Measurements from ENCODE around the gene MMEL1.
A peak's percentile ranks its signal among the peaks of the same experiment; 100 is the strongest.

Gene MMEL1

DNA sequence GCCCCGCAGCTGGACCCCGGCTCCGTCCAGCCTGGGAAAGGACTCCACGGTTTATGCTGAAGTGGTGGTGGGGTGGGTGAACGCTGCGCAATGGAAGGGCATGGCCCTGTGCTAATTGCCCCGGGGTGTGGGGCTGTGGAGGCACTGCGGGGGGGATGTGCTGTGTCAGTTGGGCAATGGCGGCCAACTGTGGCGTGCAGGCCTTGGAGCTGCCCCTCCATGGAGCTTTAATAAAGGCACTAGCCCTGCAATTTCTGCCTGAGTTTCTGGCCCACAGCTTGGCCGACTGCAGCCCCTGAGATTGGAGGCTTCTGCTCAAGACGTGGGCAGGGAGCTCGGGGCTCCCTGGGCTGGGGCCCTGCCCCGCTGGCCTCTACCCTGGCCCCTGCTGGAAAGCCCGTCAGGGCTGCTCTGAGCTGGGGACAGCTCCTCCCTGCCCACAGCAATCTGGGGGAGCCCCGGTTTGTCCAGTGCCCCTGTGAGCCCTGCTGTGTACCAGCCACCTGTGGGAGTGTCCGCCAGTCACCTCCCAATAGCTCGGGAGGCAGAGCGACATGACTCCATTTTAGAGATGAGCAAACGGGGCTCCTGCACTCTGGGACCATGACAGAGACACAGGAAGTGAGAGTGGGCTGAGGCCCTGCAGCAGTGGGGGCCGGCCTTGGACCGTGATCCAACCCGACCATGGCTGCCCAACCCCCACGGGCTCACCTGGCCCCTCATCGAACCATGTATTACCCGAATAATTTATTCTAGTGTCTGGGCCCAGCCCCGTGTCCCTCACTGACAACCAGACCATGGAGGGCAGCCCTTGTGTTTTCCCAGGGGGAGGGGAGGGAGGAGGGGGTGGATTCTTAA lies 85.4 kb downstream of the MMEL1 start:
- Histone ChIP-seq H2BK5ac (ENCODE audit: low read depth, low read length, poor library complexity, severe bottlenecking) (no peak overlapping the region), H4K8ac (ENCODE audit: low read length) (peak overlapping the region; percentile 71), H3K36me3 (ENCODE audit: control insufficient read depth in 1 of 2, insufficient read depth in 2 of 2, low read depth in 1 of 2, low read length in 2 of 2) (no peaks in the 10 kb centered on the region), H2BK12ac (ENCODE audit: low read length in 2 of 2) (peak overlapping the region; percentile 37 to 59), H3K9ac (ENCODE audit: low read length) (no peak overlapping the region), H2BK120ac (ENCODE audit: low read depth, low read length) (no peak overlapping the region), H3K4me1 (ENCODE audit: control insufficient read depth, insufficient read depth, low read depth, low read length) (peaks cover 55% of the 10 kb centered on the region), H3K4ac (ENCODE audit: low read depth in 1 of 2, low read length in 2 of 2) (peak overlapping the region in 1 of 2 experiments; percentile 30), H3K9me3 (ENCODE audit: control insufficient read depth, low read length) (no peaks in the 10 kb centered on the region), H3K4me2 (ENCODE audit: low read length, poor library complexity, severe bottlenecking) (peak overlapping the region; percentile 85), H2BK15ac (ENCODE audit: low read depth, poor library complexity, severe bottlenecking) (no peak overlapping the region), H3K4me3 (ENCODE audit: insufficient read depth in 1 of 2, low read depth in 1 of 2, low read length in 2 of 2) (peak overlapping the region in 1 of 2 experiments; percentile 55), H3K27me3 (ENCODE audit: control insufficient read depth in 1 of 2, insufficient read depth in 1 of 2, low read length in 2 of 2) (peaks cover 0 to 10% of the 10 kb centered on the region in 2 experiments), H3K18ac (ENCODE audit: low read depth in 1 of 2, low read length in 2 of 2) (peak overlapping the region; percentile 59 to 61), H3K14ac (ENCODE audit: low read length in 2 of 2) (peak overlapping the region in 1 of 2 experiments; percentile 71), H3K79me1 (replicated peaks; ENCODE audit: low read length, poor library complexity, severe bottlenecking) (no peaks in the 10 kb centered on the region), H2AFZ (ENCODE audit: low read depth, low read length) (peak overlapping the region; percentile 57), H4K91ac (ENCODE audit: low read length) (peak overlapping the region; percentile 60), H3K27ac (ENCODE audit: low read length, poor library complexity, severe bottlenecking) (peak overlapping the region; percentile 55), H2AK5ac (ENCODE audit: low read length, severe bottlenecking) (no peak overlapping the region), H3K23ac (ENCODE audit: low read length in 2 of 2) (peak overlapping the region in 1 of 2 experiments; percentile 35)
- WGBS: 20% methylated on average over 24 of the region's 27 CpGs
- no peak for DNase-seq

GRCh38 chr1:2546515-2547209 lies 86.2 kb downstream of the MMEL1 start:
- Histone ChIP-seq H4K8ac (ENCODE audit: low read length) (peak overlapping the region; percentile 71), H4K91ac (ENCODE audit: low read length) (peak overlapping the region; percentile 60), H3K27ac (ENCODE audit: low read length, poor library complexity, severe bottlenecking) (no peak overlapping the region), H3K4ac (ENCODE audit: low read depth in 1 of 2, low read length in 2 of 2) (peak overlapping the region in 1 of 2 experiments; percentile 81), H3K4me3 (ENCODE audit: insufficient read depth in 1 of 2, low read depth in 1 of 2, low read length in 2 of 2) (peak overlapping the region; percentile 55 to 66), H2BK5ac (ENCODE audit: low read depth, low read length, poor library complexity, severe bottlenecking) (no peak overlapping the region), H3K4me1 (ENCODE audit: control insufficient read depth, insufficient read depth, low read depth, low read length) (peaks cover 58% of the 10 kb centered on the region), H2BK15ac (ENCODE audit: low read depth, poor library complexity, severe bottlenecking) (peak overlapping the region; percentile 94), H2AFZ (ENCODE audit: low read depth, low read length) (peak overlapping the region; percentile 84), H2AK5ac (ENCODE audit: low read length, severe bottlenecking) (no peak overlapping the region), H2BK12ac (ENCODE audit: low read length in 2 of 2) (peak overlapping the region; percentile 59 to 75), H3K27me3 (ENCODE audit: control insufficient read depth in 1 of 2, insufficient read depth in 1 of 2, low read length in 2 of 2) (peaks cover 0 to 13% of the 10 kb centered on the region in 2 experiments), H3K79me1 (replicated peaks; ENCODE audit: low read length, poor library complexity, severe bottlenecking) (no peaks in the 10 kb centered on the region), H3K23ac (ENCODE audit: low read length in 2 of 2) (peak overlapping the region in 1 of 2 experiments; percentile 48), H3K14ac (ENCODE audit: low read length in 2 of 2) (peak overlapping the region in 1 of 2 experiments; percentile 71), H3K4me2 (ENCODE audit: low read length, poor library complexity, severe bottlenecking) (peak overlapping the region; percentile 85), H3K36me3 (ENCODE audit: control insufficient read depth in 1 of 2, insufficient read depth in 2 of 2, low read depth in 1 of 2, low read length in 2 of 2) (no peaks in the 10 kb centered on the region), H2BK120ac (ENCODE audit: low read depth, low read length) (peak overlapping the region; percentile 4), H3K18ac (ENCODE audit: low read depth in 1 of 2, low read length in 2 of 2) (peak overlapping the region; percentile 59 to 88), H3K9me3 (ENCODE audit: control insufficient read depth, low read length) (no peaks in the 10 kb centered on the region), H3K9ac (ENCODE audit: low read length) (peak overlapping the region; percentile 32)
- peak; percentile 85 for DNase-seq
- 1% methylated on average over 49 of the region's 52 CpGs for WGBS

- H4K91ac ChIP-seq (ENCODE audit: low read length): peak overlapping the region; percentile 80
- peak overlapping the region; percentile 90 for H4K8ac ChIP-seq (ENCODE audit: low read length)
- DNase-seq: peak; percentile 87
- H3K9me3 ChIP-seq (ENCODE audit: control insufficient read depth, low read length): no peaks in the 10 kb centered on the region
- peaks cover 61% of the 10 kb centered on the region for H3K4me1 ChIP-seq (ENCODE audit: control insufficient read depth, insufficient read depth, low read depth, low read length)
- peak overlapping the region; percentile 94 for H2BK15ac ChIP-seq (ENCODE audit: low read depth, poor library complexity, severe bottlenecking)
- H3K4me3 ChIP-seq (ENCODE audit: insufficient read depth in 1 of 2, low read depth in 1 of 2, low read length in 2 of 2): peak overlapping the region; percentile 55 to 66
- peak overlapping the region in 1 of 2 experiments; percentile 57 for H3K14ac ChIP-seq (ENCODE audit: low read length in 2 of 2)
- peak overlapping the region; percentile 90 for H2AFZ ChIP-seq (ENCODE audit: low read depth, low read length)
- H2BK120ac ChIP-seq (ENCODE audit: low read depth, low read length): peak overlapping the region; percentile 4
- H3K36me3 ChIP-seq (ENCODE audit: control insufficient read depth in 1 of 2, insufficient read depth in 2 of 2, low read depth in 1 of 2, low read length in 2 of 2): no peaks in the 10 kb centered on the region
- no peak overlapping the region for H2AK5ac ChIP-seq (ENCODE audit: low read length, severe bottlenecking)
- H3K4me2 ChIP-seq (ENCODE audit: low read length, poor library complexity, severe bottlenecking): peak overlapping the region; percentile 85
- no peak overlapping the region for H3K23ac ChIP-seq (ENCODE audit: low read length in 2 of 2)
- H3K18ac ChIP-seq (ENCODE audit: low read depth in 1 of 2, low read length in 2 of 2): peak overlapping the region; percentile 57 to 88
- peaks cover 0 to 20% of the 10 kb centered on the region in 2 experiments for H3K27me3 ChIP-seq (ENCODE audit: control insufficient read depth in 1 of 2, insufficient read depth in 1 of 2, low read length in 2 of 2)
- H3K79me1 ChIP-seq (replicated peaks; ENCODE audit: low read length, poor library complexity, severe bottlenecking): no peaks in the 10 kb centered on the region
- 10% methylated on average over 21 of the region's 43 CpGs for WGBS
- H2BK5ac ChIP-seq (ENCODE audit: low read depth, low read length, poor library complexity, severe bottlenecking): no peak overlapping the region
- peak overlapping the region; percentile 28 to 75 for H2BK12ac ChIP-seq (ENCODE audit: low read length in 2 of 2)
- H3K9ac ChIP-seq (ENCODE audit: low read length): peak overlapping the region; percentile 32
- H3K27ac ChIP-seq (ENCODE audit: low read length, poor library complexity, severe bottlenecking): peak overlapping the region; percentile 8
- H3K4ac ChIP-seq (ENCODE audit: low read depth in 1 of 2, low read length in 2 of 2): peak overlapping the region; percentile 67 to 81
Observed at GRCh38 chr1:2545754-2546514, 86.9 kb downstream of the MMEL1 start.
